SK-N-SH (cell line): Measurements from ENCODE around the gene BPIFB1. TPM values are rescaled to one million over a fixed set of nuclear protein-coding genes. Genes with fewer than 3 reads are reported as not detected.

Experiments used
- CTCF ChIA-PET: fragments of 300-600, 350-600 bp; formaldehyde crosslinking; extraction: SDS; loops from one replicate; lab custom pipeline; 2021; lab: Yijun Ruan, JAX
- POLR2A ChIA-PET: fragments of 350-600 bp; sonication (Branson Sonifier 250); formaldehyde crosslinking; extraction: SDS; loops from one replicate; lab custom pipeline; 2020; ENCODE audit warnings: antibody characterized with exemption, inconsistent platforms; lab: Yijun Ruan, JAX
- DNase-seq: peaks from one replicate; pipeline ENCODE4 v3.0.0; 2012
- H2AFZ ChIP-seq: fragments of 200-600 bp; sonication (generic); 2 replicates; pipeline ENCODE4 v1.8.1; 2016; ENCODE audit warnings: antibody characterized with exemption, mild to moderate bottlenecking, low read depth
- H3F3A ChIP-seq: fragments of 200-600 bp; sonication (generic); replicated peaks from 2 replicates; pipeline ENCODE3; 2016; ENCODE audit warnings: antibody characterized with exemption, mild to moderate bottlenecking; ENCODE audit not compliant: insufficient read depth
- H3K27ac ChIP-seq, 2 experiments: fragments of 200-500 bp in 1 of 2; fragments of 200-600 bp in 1 of 2; sonication (Bioruptor generic) in 1 of 2; sonication (generic), shearing (Covaris generic) in 1 of 2; 2 replicates each; pipeline versions ENCODE4 v1.5.1 to v1.6.1; 2014 to 2016; ENCODE audit warnings: low read depth in 2 of 2, inconsistent platforms in 1 of 2, low read length in 1 of 2, mild to moderate bottlenecking in 1 of 2, mixed read lengths in 1 of 2
- H3K27me3 ChIP-seq: fragments of 200-600 bp; sonication (generic), shearing (Covaris generic); 2 replicates; pipeline ENCODE4 v1.6.1; 2016; ENCODE audit warnings: mixed run types; ENCODE audit not compliant: insufficient read depth
- H3K36me3 ChIP-seq, 2 experiments: fragments of 200-500 bp in 1 of 2; fragments of 200-600 bp in 1 of 2; sonication (Bioruptor generic) in 1 of 2; sonication (generic) in 1 of 2; replicated peaks in 1 of 2; 2 replicates each; pipeline versions ENCODE3 to v1.5.1; 2014 to 2016; ENCODE audit warnings: low read length in 1 of 2, mild to moderate bottlenecking in 1 of 2; ENCODE audit not compliant: insufficient read depth in 2 of 2, control insufficient read depth in 1 of 2
- H3K4me1 ChIP-seq, 2 experiments: fragments of 200-500 bp in 1 of 2; fragments of 200-600 bp in 1 of 2; sonication (Bioruptor generic) in 1 of 2; sonication (generic), shearing (Covaris generic) in 1 of 2; 2 replicates each; pipeline versions ENCODE4 v1.5.1 to v1.6.1; 2014 to 2016; ENCODE audit warnings: low read depth in 1 of 2, low read length in 1 of 2, mixed run types in 1 of 2; ENCODE audit not compliant: insufficient read depth in 2 of 2, control insufficient read depth in 1 of 2
- H3K4me2 ChIP-seq: fragments of 200-600 bp; sonication (generic), shearing (Covaris generic); 2 replicates; pipeline ENCODE4 v1.6.1; 2017; ENCODE audit warnings: mixed run types
- H3K4me3 ChIP-seq, 2 experiments: fragments of 200-500 bp in 1 of 2; fragments of 200-600 bp in 1 of 2; sonication (Bioruptor generic) in 1 of 2; sonication (generic), shearing (Covaris generic) in 1 of 2; 2 replicates each; pipeline versions ENCODE4 v1.5.1 to v1.8.1; 2014 to 2016; ENCODE audit warnings: low read depth in 2 of 2, inconsistent platforms in 1 of 2, low read length in 1 of 2, mild to moderate bottlenecking in 1 of 2, mixed read lengths in 1 of 2, moderate library complexity in 1 of 2
- H3K79me2 ChIP-seq: fragments of 200-600 bp; sonication (generic); 2 replicates; pipeline ENCODE4 v1.8.1; 2017; ENCODE audit warnings: mild to moderate bottlenecking; ENCODE audit not compliant: insufficient read depth
- H3K9ac ChIP-seq: fragments of 200-600 bp; sonication (generic); 2 replicates; pipeline ENCODE4 v1.6.1; 2017; ENCODE audit warnings: mixed run types
- H3K9me2 ChIP-seq: fragments of 200-600 bp; sonication (generic); 2 replicates; pipeline ENCODE4 v1.6.1; 2017; ENCODE audit warnings: mixed run types
- H3K9me3 ChIP-seq: fragments of 200-600 bp; sonication (generic); 2 replicates; pipeline ENCODE4 v1.6.1; 2017; ENCODE audit warnings: mixed run types, mild to moderate bottlenecking, moderate library complexity
- H4K20me1 ChIP-seq: fragments of 200-600 bp; sonication (generic); 2 replicates; pipeline ENCODE4 v1.6.1; 2017; ENCODE audit warnings: mild to moderate bottlenecking, mixed run types; ENCODE audit not compliant: insufficient read depth
- EZH2phosphoT487 ChIP-seq: fragments of 200-600 bp; sonication (generic); IDR thresholded peaks from 2 replicates; pipeline ENCODE4 v1.6.1; 2017; ENCODE audit warnings: low read depth, mixed run types, mild to moderate bottlenecking, antibody characterized with exemption, moderate library complexity, borderline replicate concordance
- JUND ChIP-seq: IDR thresholded peaks from 2 replicates; pipeline ENCODE4 v1.4.0; 2012
- SMC3 ChIP-seq: IDR thresholded peaks from 2 replicates; pipeline ENCODE4 v1.6.1; 2012; ENCODE audit warnings: low read depth, low read length, improper control_type of control experiment
- WGBS: methylation state at CpG from one replicate; pipeline ENCODE4 v1.1.6; 2017; ENCODE audit warnings: low lambda C conversion rate; 5-methylcytosine and 5-hydroxymethylcytosine counted together
- polyA plus RNA-seq, 3 experiments: library from polyadenylated mRNA; depleted of rRNA; stranded (reverse); fragments of >200 nt; gene quantifications; 2 replicates each; pipeline ENCODE4 v1.2.3, GENCODE V29; 2012
- TF ChIP-seq, protein P1 (sequence below): IDR thresholded peaks from 2 replicates; pipeline ENCODE4 v1.4.0; 2012; ENCODE audit warnings: low read depth
- TF ChIP-seq, protein P2 (sequence below): IDR thresholded peaks from 2 replicates; pipeline ENCODE4 v1.4.0; 2012; ENCODE audit warnings: low read depth, borderline replicate concordance
- TF ChIP-seq, protein P3 (sequence below): IDR thresholded peaks from 2 replicates; pipeline ENCODE4 v1.6.1; 2012; ENCODE audit warnings: mild to moderate bottlenecking, low read depth, low read length, moderate library complexity
- TF ChIP-seq, protein P4 (sequence below): fragments of 200-600 bp; sonication (generic); IDR thresholded peaks from 2 replicates; pipeline ENCODE4 v1.6.1; 2017; ENCODE audit warnings: antibody characterized with exemption, mild to moderate bottlenecking, moderate library complexity
- TF ChIP-seq, protein P5 (sequence below): fragments of 150-350 bp; IDR thresholded peaks from 2 replicates; pipeline ENCODE4 v1.6.1; 2017; ENCODE audit warnings: antibody characterized with exemption, low read length, low read depth, borderline replicate concordance
- TF ChIP-seq, protein P6 (sequence below): IDR thresholded peaks from 2 replicates; pipeline ENCODE4 v1.4.0; 2012; ENCODE audit warnings: low read depth, borderline replicate concordance
- TF ChIP-seq, protein P7 (sequence below): IDR thresholded peaks from 2 replicates; pipeline ENCODE4; 2012

BPIFB1 gene
- polyA plus RNA-seq, 1 of the 3 experiments (the other 2 are of a cell fraction), result not detected

DNA sequence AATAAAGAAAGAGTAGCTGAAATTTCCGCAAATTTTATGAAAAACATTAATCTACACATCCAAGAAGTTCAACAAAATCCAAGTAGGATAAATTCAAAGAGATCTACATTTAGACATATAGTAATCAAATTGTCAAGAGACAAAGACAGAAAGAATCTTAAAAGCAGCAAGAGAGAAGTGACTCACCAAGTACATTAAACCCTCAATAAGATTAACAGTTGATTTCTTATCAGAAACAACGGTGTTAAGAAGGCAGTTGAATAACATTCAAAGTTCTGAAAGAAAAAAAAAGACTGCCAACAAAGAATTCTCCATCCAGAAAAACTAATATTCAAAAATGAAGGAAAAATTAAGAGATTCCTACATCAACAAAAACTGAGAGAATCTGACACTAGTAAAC is 28.0 kb upstream of the BPIFB1 start:
- Histone ChIP-seq H3K27ac (no peak overlapping the region), H3K9me3 (no peaks in the 10 kb centered on the region), H3K4me1 (no peaks in the 10 kb centered on the region), H3K9me2 (0 out of 2 replicates have a peak, but pooled peaks cover 6% of the 10 kb centered on the region), H2AFZ (no peak overlapping the region), H4K20me1 (no peaks in the 10 kb centered on the region), H3K9ac (no peak overlapping the region), H3F3A (no peaks in the 10 kb centered on the region), H3K79me2 (no peaks in the 10 kb centered on the region), H3K36me3 (no peaks in the 10 kb centered on the region), H3K4me2 (no peak overlapping the region), H3K4me3 (no peak overlapping the region), H3K27me3 (0 out of 2 replicates have a peak, but pooled peaks cover 4% of the 10 kb centered on the region)
- DNase-seq, result no peak
- TF ChIP-seq, protein P1, sequence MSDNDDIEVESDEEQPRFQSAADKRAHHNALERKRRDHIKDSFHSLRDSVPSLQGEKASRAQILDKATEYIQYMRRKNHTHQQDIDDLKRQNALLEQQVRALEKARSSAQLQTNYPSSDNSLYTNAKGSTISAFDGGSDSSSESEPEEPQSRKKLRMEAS, result no peak
- TF ChIP-seq, protein P2, sequence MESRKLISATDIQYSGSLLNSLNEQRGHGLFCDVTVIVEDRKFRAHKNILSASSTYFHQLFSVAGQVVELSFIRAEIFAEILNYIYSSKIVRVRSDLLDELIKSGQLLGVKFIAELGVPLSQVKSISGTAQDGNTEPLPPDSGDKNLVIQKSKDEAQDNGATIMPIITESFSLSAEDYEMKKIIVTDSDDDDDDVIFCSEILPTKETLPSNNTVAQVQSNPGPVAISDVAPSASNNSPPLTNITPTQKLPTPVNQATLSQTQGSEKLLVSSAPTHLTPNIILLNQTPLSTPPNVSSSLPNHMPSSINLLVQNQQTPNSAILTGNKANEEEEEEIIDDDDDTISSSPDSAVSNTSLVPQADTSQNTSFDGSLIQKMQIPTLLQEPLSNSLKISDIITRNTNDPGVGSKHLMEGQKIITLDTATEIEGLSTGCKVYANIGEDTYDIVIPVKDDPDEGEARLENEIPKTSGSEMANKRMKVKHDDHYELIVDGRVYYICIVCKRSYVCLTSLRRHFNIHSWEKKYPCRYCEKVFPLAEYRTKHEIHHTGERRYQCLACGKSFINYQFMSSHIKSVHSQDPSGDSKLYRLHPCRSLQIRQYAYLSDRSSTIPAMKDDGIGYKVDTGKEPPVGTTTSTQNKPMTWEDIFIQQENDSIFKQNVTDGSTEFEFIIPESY, result no peak
- TF ChIP-seq, protein P3, sequence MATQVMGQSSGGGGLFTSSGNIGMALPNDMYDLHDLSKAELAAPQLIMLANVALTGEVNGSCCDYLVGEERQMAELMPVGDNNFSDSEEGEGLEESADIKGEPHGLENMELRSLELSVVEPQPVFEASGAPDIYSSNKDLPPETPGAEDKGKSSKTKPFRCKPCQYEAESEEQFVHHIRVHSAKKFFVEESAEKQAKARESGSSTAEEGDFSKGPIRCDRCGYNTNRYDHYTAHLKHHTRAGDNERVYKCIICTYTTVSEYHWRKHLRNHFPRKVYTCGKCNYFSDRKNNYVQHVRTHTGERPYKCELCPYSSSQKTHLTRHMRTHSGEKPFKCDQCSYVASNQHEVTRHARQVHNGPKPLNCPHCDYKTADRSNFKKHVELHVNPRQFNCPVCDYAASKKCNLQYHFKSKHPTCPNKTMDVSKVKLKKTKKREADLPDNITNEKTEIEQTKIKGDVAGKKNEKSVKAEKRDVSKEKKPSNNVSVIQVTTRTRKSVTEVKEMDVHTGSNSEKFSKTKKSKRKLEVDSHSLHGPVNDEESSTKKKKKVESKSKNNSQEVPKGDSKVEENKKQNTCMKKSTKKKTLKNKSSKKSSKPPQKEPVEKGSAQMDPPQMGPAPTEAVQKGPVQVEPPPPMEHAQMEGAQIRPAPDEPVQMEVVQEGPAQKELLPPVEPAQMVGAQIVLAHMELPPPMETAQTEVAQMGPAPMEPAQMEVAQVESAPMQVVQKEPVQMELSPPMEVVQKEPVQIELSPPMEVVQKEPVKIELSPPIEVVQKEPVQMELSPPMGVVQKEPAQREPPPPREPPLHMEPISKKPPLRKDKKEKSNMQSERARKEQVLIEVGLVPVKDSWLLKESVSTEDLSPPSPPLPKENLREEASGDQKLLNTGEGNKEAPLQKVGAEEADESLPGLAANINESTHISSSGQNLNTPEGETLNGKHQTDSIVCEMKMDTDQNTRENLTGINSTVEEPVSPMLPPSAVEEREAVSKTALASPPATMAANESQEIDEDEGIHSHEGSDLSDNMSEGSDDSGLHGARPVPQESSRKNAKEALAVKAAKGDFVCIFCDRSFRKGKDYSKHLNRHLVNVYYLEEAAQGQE, result no peak
- TF ChIP-seq, protein P4, sequence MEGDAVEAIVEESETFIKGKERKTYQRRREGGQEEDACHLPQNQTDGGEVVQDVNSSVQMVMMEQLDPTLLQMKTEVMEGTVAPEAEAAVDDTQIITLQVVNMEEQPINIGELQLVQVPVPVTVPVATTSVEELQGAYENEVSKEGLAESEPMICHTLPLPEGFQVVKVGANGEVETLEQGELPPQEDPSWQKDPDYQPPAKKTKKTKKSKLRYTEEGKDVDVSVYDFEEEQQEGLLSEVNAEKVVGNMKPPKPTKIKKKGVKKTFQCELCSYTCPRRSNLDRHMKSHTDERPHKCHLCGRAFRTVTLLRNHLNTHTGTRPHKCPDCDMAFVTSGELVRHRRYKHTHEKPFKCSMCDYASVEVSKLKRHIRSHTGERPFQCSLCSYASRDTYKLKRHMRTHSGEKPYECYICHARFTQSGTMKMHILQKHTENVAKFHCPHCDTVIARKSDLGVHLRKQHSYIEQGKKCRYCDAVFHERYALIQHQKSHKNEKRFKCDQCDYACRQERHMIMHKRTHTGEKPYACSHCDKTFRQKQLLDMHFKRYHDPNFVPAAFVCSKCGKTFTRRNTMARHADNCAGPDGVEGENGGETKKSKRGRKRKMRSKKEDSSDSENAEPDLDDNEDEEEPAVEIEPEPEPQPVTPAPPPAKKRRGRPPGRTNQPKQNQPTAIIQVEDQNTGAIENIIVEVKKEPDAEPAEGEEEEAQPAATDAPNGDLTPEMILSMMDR, result no peak
- TF ChIP-seq, protein P5, sequence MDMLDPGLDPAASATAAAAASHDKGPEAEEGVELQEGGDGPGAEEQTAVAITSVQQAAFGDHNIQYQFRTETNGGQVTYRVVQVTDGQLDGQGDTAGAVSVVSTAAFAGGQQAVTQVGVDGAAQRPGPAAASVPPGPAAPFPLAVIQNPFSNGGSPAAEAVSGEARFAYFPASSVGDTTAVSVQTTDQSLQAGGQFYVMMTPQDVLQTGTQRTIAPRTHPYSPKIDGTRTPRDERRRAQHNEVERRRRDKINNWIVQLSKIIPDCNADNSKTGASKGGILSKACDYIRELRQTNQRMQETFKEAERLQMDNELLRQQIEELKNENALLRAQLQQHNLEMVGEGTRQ, result no peak
- 2% methylated on average over 2 of the region's 2 CpGs for WGBS
- ChIA-PET CTCF (no interaction called here), POLR2A (no interaction called here)

DNA sequence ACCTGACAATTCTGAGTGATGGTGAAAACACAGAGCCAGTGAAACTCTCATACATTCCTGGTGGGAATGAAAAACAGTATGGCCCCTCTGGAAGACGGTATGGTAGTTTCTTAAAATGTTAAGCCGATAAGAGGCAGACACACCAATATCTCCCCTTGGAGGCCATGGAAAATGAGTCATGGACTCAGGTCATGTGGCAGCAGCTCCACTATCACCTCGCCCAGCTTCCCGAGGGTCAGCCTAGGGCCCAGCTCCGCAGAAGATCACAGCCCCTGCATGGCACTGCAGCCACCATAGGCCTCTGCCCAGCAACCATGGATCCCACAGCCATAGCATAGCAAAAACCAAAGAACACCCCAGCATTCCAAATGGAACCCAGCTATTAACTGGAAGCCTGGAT is 25.8 kb upstream of the BPIFB1 start:
- TF ChIP-seq EZH2phosphoT487 (no peak), JUND (no peak), SMC3 (no peak)
- TF ChIP-seq, protein P6, sequence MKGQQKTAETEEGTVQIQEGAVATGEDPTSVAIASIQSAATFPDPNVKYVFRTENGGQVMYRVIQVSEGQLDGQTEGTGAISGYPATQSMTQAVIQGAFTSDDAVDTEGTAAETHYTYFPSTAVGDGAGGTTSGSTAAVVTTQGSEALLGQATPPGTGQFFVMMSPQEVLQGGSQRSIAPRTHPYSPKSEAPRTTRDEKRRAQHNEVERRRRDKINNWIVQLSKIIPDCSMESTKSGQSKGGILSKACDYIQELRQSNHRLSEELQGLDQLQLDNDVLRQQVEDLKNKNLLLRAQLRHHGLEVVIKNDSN, result no peak
- TF ChIP-seq, protein P7, sequence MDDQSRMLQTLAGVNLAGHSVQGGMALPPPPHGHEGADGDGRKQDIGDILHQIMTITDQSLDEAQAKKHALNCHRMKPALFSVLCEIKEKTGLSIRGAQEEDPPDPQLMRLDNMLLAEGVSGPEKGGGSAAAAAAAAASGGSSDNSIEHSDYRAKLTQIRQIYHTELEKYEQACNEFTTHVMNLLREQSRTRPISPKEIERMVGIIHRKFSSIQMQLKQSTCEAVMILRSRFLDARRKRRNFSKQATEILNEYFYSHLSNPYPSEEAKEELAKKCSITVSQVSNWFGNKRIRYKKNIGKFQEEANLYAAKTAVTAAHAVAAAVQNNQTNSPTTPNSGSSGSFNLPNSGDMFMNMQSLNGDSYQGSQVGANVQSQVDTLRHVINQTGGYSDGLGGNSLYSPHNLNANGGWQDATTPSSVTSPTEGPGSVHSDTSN, result no peak
- TF ChIP-seq, protein P1, result no peak
- no peaks in the 10 kb centered on the region for H3K9me3 ChIP-seq
- 0 out of 2 replicates have a peak, but pooled peaks cover 6% of the 10 kb centered on the region for H3K9me2 ChIP-seq
- H3K4me1 ChIP-seq, result no peaks in the 10 kb centered on the region
- H4K20me1 ChIP-seq, result no peaks in the 10 kb centered on the region
- no peak overlapping the region for H3K4me3 ChIP-seq
- H3K79me2 ChIP-seq, result no peaks in the 10 kb centered on the region
- H3K27me3 ChIP-seq, result 0 out of 2 replicates have a peak, but pooled peaks cover 4% of the 10 kb centered on the region
- H3K27ac ChIP-seq, result no peak overlapping the region
- WGBS, result 14% methylated on average over 5 of the region's 5 CpGs
- no peak overlapping the region for H2AFZ ChIP-seq
- no peaks in the 10 kb centered on the region for H3K36me3 ChIP-seq
- no peak overlapping the region for H3K4me2 ChIP-seq
- no peak for DNase-seq
- ChIA-PET POLR2A (no interaction called here), CTCF (no interaction called here)
- H3F3A ChIP-seq, result no peaks in the 10 kb centered on the region
- H3K9ac ChIP-seq, result no peak overlapping the region
